NCI-H2227 treated with DMSO at 0.1 percent for 48 hours (cell line): ENCODE data around the gene HLF.

Experiments used
- DNase-seq: peaks from one replicate; lab custom pipeline; 2025; lab: John Stamatoyannopoulos, UW

Gene HLF

GRCh38 chr17:55264645-55265298 lies at the start of gene HLF:
Gene HLF, plus strand, starts transcription at chr17:55264960. Its CDS starts 525 bp downstream, at chr17:55265485.
- DNase-seq: peak; percentile 47

- no peak for DNase-seq
These were observed 49.0 kb upstream of the HLF start for GRCh38 chr17:55215711-55216110.

GRCh38 chr17:55216888-55217287 lies 47.9 kb upstream of the HLF start:
- DNase-seq: no peak

- no peak for DNase-seq
These were observed 45.3 kb upstream of the HLF start for GRCh38 chr17:55219459-55219858.

- no peak for DNase-seq
These were observed 44.8 kb upstream of the HLF start for GRCh38 chr17:55219934-55220333.

GRCh38 chr17:55223524-55223923 lies 41.2 kb upstream of the HLF start:
- no peak for DNase-seq

GRCh38 chr17:55224746-55225145 lies 40.0 kb upstream of the HLF start:
- no peak for DNase-seq

- no peak for DNase-seq
These were observed 39.5 kb upstream of the HLF start for GRCh38 chr17:55225237-55225636.

GRCh38 chr17:55228683-55229192 lies 36.0 kb upstream of the HLF start:
- no peak for DNase-seq

- DNase-seq: no peak
These were observed 35.5 kb upstream of the HLF start for GRCh38 chr17:55229276-55229675.

- no peak for DNase-seq
These were observed 34.0 kb upstream of the HLF start for GRCh38 chr17:55230716-55231115.

- no peak for DNase-seq
These were observed 30.9 kb upstream of the HLF start for GRCh38 chr17:55233840-55234239.

- DNase-seq: no peak
These were observed 28.4 kb upstream of the HLF start for GRCh38 chr17:55236316-55236715.

GRCh38 chr17:55237268-55237667 lies 27.5 kb upstream of the HLF start:
- no peak for DNase-seq

GRCh38 chr17:55237841-55238178 lies 26.9 kb upstream of the HLF start:
- peak; percentile 73 for DNase-seq

- peak; percentile 94 for DNase-seq
These were observed 26.4 kb upstream of the HLF start for GRCh38 chr17:55238179-55238930.

GRCh38 chr17:55238931-55239297 lies 25.8 kb upstream of the HLF start:
- DNase-seq: peak; percentile 82

GRCh38 chr17:55241097-55241496 lies 23.7 kb upstream of the HLF start:
- no peak for DNase-seq

- no peak for DNase-seq
These were observed 22.3 kb upstream of the HLF start for GRCh38 chr17:55242476-55242875.

- no peak for DNase-seq
These were observed 18.8 kb upstream of the HLF start for GRCh38 chr17:55245986-55246385.

- no peak for DNase-seq
These were observed 18.2 kb upstream of the HLF start for GRCh38 chr17:55246583-55246982.

GRCh38 chr17:55248077-55248476 lies 16.7 kb upstream of the HLF start:
- DNase-seq: no peak

GRCh38 chr17:55249861-55250260 lies 14.9 kb upstream of the HLF start:
- DNase-seq: no peak

GRCh38 chr17:55254375-55254774 lies 10.4 kb upstream of the HLF start:
- no peak for DNase-seq
